ES-I3 (cell line): ENCODE data around the gene RSU1.
A peak's percentile ranks its signal among the peaks of the same experiment; 100 is the strongest.

Source experiments
- H3K36me3 ChIP-seq: 2 replicates; pipeline ENCODE4 v1.6.1; 2013; ENCODE audit warnings: mild to moderate bottlenecking, low read length, control low read depth, moderate library complexity; ENCODE audit not compliant: insufficient read depth
- H3K4me1 ChIP-seq: 2 replicates; pipeline ENCODE4 v1.6.1; 2013; ENCODE audit warnings: mild to moderate bottlenecking, control low read depth, low read length; ENCODE audit not compliant: insufficient read depth
- H3K9ac ChIP-seq: 2 replicates; pipeline ENCODE4 v1.6.1; 2013; ENCODE audit warnings: low read depth, mild to moderate bottlenecking, low read length, moderate library complexity
- H3K9me3 ChIP-seq: 2 replicates; pipeline ENCODE4 v1.6.1; 2013; ENCODE audit warnings: mild to moderate bottlenecking, low read length, moderate library complexity; ENCODE audit not compliant: control insufficient read depth, insufficient read depth

RSU1 gene

DNA sequence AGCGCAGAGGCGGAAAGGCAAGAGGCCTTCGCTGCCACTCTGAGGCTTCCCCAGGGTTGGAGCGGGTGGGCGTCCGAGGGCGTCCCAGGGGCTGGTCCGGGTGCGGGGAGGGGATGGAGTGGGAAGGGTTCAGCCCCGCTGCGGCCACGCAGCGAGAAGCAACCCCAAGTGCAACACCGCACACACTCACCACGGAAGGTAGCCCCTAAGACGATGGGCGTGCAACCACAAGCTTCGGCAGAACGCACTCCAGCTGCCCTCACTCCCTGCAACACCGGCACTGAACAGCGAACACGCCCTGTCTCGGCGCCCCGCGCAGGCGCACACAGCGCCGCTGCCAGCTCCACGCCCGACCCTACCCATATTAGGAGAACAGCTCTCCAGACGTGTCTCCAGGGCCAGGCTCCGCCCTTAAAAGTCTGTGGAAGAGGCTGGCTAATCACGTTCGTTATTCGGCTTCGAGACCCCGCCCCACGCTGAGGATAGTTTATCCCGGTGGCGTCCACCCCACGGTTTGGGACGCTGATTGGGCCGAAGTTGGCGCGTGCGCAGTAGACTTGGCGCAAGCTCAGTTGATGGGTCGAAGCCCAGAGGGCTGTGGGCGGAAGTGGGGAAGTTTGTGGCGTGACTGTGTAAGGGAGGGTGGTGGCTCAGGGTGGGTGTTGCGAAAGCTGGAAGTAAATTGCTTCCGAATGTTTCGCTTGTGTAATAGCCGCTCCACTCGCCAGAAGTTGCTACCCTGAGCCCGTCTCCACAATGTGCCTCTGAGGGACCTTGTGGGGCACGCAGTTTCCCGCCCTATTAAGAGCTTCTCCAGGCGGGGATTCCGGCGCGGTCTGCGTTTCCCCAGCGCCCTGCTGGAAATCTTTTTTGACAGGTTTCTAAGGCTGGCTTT is at the start of gene RSU1:
Gene RSU1 (minus strand): TSS at position 300 of the 895 bp plus-strand sequence. CDS start 343 bp downstream, outside the sequence.
- no peaks in the 10 kb centered on the region for H3K36me3 ChIP-seq
- no peaks in the 10 kb centered on the region for H3K4me1 ChIP-seq
- H3K9ac ChIP-seq, result peak within 1 kb of the TSS; percentile 77
- H3K9me3 ChIP-seq, result 0 out of 2 replicates have a peak, but pooled peaks cover 5% of the 10 kb centered on the region

DNA sequence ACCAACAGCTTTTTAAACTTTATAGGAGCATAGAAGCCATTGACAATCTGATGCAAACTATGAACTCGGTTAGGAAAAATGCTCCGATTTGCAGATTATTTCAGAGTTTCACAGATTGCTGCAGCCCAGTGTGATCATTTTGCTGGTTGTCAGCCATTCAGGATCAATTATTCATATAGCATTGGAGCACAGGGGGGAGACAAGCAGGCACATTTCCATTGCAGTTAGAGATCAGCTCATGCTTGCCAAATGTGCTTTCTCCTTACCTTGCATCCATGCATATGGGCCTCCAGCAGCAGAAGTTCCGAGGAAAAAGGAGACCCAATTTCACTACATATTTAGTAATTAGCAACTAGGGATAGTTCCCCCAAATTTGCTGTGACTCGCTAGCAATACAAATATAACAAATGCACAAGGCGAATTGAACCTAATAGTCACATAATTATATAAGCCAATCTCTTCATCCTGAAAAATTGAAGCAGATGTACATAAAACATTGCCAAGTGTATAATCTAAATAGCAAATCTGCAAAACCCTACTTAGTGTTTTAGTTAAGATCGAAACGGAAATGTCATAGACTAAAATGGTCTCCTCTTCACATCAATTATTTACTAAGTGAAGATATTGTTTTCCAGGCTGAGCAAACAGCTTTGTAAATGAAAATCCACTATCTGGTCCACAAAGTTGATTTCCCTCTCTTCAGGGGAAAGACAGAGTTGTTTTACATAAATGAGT is 49.5 kb upstream of the RSU1 start:
- no peaks in the 10 kb centered on the region; the same call in 1 of the 2 replicates for H3K36me3 ChIP-seq
- no peak overlapping the region for H3K9ac ChIP-seq
- H3K9me3 ChIP-seq, result no peaks in the 10 kb centered on the region
- peaks cover 26% of the 10 kb centered on the region for H3K4me1 ChIP-seq

DNA sequence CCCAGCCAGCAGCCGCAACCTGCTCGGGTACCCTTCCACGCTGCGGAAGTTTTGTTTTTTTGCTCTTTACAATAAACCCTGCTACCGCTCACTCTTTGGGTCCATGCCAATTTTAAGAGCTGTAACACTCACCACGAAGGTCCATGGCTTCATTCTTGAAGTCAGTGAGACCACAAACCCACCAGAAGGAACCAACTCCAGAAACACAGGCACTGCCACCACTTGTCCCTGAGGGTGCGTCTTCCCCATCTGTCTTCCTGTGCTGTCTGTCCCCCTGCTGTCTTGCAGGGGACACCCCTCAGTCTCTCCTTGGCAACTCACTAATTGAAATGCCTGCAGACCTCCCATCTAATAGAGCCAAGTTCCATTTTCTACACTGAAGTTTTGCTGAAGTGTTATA is 48.5 kb upstream of the RSU1 start:
- no peak overlapping the region for H3K9ac ChIP-seq
- H3K4me1 ChIP-seq, result peaks cover 26% of the 10 kb centered on the region
- H3K9me3 ChIP-seq, result no peaks in the 10 kb centered on the region
- H3K36me3 ChIP-seq, result no peaks in the 10 kb centered on the region; the same call in 1 of the 2 replicates

DNA sequence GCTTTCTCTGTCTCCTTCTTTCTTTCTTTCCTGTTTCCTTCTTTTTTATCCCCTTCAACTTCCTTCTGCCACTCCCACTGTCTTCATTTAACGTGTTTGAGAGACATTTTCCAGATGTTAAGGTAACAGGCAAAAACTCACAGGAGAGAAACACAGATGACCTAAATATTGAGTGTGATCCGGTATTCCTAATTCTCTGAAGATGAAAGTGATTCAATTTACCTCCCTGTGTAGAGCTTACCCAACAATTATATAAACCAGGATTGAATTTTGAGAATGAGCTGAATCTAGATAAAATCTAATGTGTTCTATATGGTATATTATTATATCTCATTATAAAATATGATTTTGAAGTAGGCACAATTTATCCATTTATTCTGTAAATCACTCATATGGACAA is 46.5 kb upstream of the RSU1 start:
- Histone ChIP-seq H3K9ac (no peak overlapping the region), H3K9me3 (no peaks in the 10 kb centered on the region), H3K36me3 (no peaks in the 10 kb centered on the region), H3K4me1 (peaks cover 25% of the 10 kb centered on the region)

DNA sequence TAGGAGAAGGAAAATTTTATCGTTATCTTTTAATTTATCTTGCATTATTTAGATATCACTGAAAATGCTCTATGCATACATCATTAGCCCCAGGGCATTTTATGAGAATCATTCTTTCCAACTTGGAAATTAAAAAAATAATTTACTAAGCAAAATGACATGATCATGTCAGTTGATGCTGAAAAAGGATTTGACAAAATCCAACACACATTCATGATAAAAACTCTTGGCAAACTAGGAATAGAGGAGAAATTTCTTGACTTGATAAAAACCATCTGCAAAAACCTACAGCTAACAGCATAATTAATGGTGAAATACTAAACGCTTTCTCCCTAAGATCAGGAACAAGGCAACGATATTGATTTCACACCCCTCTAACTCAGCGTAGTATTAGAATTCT is 40.2 kb upstream of the RSU1 start:
- Histone ChIP-seq H3K9ac (no peak overlapping the region), H3K36me3 (no peaks in the 10 kb centered on the region), H3K9me3 (no peaks in the 10 kb centered on the region), H3K4me1 (peaks cover 22% of the 10 kb centered on the region; the same call in 1 of the 2 replicates)

DNA sequence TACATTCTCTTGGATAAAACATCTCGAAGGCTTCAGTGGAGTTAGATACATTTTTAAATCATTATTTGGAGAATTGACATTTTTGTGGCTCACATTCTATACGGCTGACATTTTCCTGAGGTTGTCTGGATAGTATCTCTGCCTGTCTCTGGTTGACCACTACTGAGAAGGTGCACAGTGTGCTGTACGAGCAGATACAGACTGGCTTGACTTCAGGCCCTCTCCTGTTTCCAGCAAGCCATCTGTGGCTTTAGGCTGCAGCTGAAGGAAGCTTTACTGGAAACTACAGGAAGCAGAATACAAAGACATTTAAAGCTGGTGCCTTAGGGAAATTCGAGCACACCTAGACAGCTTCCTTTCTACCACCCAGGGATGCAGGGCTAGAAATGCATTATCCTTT is 39.3 kb upstream of the RSU1 start:
- Histone ChIP-seq H3K9me3 (no peaks in the 10 kb centered on the region), H3K9ac (no peak overlapping the region), H3K36me3 (no peaks in the 10 kb centered on the region), H3K4me1 (peaks cover 22% of the 10 kb centered on the region; the same call in 1 of the 2 replicates)

DNA sequence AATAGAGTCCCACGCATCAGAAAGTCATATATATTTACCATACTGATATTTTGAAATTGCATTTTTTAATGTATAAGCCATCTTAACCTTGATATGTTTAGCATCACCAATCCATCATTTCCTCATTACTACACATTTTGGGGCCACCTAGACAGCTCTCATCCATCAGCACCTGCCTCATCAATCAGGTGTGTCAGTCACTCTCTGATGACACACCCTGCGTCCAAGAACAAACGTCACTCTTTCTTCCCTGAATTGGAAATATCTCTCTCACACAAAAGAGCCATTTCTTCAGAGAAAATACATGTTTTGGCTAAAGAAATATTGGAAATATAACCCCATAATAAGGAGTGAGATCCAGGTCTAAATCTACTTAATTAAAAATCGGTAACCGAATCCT is 38.9 kb upstream of the RSU1 start:
- no peak overlapping the region for H3K9ac ChIP-seq

DNA sequence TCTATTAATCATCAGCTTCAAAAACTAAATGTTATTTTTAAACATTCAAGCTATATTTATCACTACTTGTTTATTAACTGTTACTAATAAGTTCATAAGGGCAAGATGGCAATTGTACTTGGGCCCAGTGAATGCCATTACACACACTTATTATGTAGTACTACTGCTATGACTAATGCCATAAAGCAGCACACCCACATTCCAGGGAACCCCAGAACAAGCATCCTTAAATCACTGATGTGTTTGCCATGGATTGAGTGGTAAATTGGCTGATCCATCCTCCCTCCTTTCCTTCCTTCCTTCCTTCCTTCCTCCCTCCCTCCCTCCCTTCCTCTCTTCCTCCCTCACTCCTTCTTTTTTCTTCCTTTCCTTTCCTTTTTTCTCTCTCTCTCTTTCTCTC is 37.4 kb upstream of the RSU1 start:
- Histone ChIP-seq H3K9ac (no peak overlapping the region), H3K4me1 (peaks cover 27% of the 10 kb centered on the region; the same call in 1 of the 2 replicates)

More for the DNA sequence above, 38.9 kb upstream of the RSU1 start:
- no peaks in the 10 kb centered on the region for H3K9me3 ChIP-seq
- peaks cover 24% of the 10 kb centered on the region; the same call in 1 of the 2 replicates for H3K4me1 ChIP-seq
- no peaks in the 10 kb centered on the region for H3K36me3 ChIP-seq

DNA sequence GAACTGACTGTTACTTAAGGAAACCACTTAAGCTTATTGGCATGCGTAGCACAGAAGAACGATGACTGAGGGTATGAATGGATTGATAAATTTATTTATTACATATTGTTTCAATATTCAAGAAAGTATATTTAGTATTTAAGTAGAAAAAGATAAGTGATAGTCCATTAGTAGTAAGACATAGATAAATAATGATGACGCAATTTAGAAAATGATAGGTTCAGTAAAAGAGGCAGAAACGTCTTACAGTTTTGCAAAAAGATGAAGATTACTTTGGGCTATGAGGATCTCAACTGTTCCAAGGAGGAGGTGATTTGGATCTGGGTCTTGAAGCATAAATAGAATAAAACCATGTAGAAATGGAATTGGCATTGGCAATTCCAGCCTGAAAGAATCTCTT is 36.6 kb upstream of the RSU1 start:
- peaks cover 27% of the 10 kb centered on the region; the same call in 1 of the 2 replicates for H3K4me1 ChIP-seq

More for the DNA sequence above, 37.4 kb upstream of the RSU1 start:
- Histone ChIP-seq H3K9me3 (no peaks in the 10 kb centered on the region), H3K36me3 (no peaks in the 10 kb centered on the region)

DNA sequence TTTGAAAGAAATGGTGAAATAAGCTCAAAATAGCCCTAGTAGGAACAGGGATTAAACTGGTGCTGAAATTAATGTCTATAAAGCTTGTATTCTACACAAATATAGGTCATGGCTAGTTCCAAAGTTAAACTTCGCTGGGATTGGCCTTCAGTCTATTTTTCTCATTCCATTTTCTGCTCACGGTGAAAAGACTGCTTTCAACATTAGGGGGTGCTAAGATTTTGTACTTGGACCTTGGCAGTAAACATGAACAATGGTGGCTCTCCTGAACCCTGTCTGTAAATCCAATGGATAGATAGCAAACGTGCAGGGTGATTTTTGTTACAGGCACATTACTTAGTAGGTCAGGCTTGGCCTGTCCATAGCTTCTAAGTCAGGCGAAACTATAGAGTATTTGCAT is 36.0 kb upstream of the RSU1 start:
- peaks cover 27% of the 10 kb centered on the region; the same call in 1 of the 2 replicates for H3K4me1 ChIP-seq
- no peak overlapping the region for H3K9ac ChIP-seq
- no peaks in the 10 kb centered on the region for H3K36me3 ChIP-seq
- no peaks in the 10 kb centered on the region for H3K9me3 ChIP-seq

More for the DNA sequence above, 36.6 kb upstream of the RSU1 start:
- H3K9ac ChIP-seq, result no peak overlapping the region
- H3K36me3 ChIP-seq, result no peaks in the 10 kb centered on the region
- H3K9me3 ChIP-seq, result no peaks in the 10 kb centered on the region

DNA sequence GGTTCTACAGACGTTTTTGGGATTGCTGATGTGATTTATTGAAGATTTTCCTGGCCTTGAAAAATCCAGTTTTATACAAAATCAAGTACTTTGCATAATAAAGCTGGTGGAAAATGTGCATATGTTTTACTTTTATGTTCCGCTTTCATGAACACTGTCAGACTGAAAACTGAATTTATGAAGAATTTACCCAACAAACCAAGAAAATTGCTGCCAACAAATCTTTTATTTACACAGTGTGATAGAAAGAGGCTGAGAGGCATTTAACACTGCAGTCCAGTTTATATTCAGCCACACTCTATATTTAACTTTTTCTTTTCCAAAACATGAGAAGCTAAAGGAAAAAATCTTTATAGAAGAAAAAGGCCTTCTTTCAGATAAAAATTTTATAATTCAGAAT is 35.4 kb upstream of the RSU1 start:
- no peaks in the 10 kb centered on the region for H3K9me3 ChIP-seq
- H3K9ac ChIP-seq, result no peak overlapping the region
- no peaks in the 10 kb centered on the region for H3K36me3 ChIP-seq
- peaks cover 27% of the 10 kb centered on the region; the same call in 1 of the 2 replicates for H3K4me1 ChIP-seq

DNA sequence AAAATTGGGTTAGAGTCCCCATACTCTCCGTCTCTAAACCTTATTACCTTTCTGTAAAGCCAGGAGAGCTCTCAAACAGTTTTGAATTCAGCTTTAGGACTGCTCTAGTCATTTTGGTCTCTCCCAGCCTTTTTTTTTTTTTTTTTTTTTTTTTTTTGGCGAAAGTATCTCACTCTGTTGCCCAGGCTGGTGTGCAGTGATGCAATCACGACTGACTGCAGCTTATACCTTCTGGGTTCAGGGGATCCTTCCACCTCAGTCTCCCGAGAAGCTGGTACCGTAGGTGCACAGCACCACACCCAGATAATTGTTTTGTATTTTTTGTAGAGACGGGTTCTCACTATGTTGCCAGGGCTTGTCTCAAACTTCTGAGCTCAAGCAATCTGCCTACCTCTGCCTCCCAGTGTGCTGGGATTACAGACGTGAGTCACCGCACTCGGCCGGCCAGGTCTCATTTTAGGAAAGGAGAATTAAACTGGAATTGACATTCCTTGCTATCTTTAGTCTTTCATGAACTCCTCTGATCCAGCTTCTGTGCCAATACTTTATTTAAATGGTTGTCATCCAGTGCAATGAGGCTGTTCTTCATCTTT is 31.4 kb upstream of the RSU1 start:
- H3K4me1 ChIP-seq, result peaks cover 12% of the 10 kb centered on the region; the same call in 1 of the 2 replicates
- H3K36me3 ChIP-seq, result no peaks in the 10 kb centered on the region
- H3K9ac ChIP-seq, result no peak overlapping the region
- H3K9me3 ChIP-seq, result no peaks in the 10 kb centered on the region

DNA sequence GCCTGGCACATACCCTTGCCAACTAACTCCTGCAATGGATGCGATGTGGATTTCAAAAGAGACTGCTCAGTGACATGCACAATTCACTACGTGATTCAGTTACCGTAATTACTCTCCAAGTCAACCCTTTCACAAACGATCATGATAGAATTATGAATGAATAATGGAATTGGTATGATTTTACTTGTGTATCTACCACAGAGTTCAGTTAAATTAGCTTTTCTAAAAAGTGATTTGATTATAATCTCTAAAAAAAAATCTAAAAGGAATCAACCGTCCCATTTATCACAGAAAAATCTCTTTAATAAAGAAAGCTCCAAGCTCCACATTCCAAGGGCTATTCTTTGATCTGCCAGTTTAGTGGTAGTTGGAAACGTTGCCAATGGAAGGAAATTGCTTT is 30.4 kb upstream of the RSU1 start:
- H3K9me3 ChIP-seq, result no peaks in the 10 kb centered on the region
- H3K36me3 ChIP-seq, result no peaks in the 10 kb centered on the region
- no peak overlapping the region for H3K9ac ChIP-seq
- peaks cover 5% of the 10 kb centered on the region; the same call in 1 of the 2 replicates for H3K4me1 ChIP-seq

DNA sequence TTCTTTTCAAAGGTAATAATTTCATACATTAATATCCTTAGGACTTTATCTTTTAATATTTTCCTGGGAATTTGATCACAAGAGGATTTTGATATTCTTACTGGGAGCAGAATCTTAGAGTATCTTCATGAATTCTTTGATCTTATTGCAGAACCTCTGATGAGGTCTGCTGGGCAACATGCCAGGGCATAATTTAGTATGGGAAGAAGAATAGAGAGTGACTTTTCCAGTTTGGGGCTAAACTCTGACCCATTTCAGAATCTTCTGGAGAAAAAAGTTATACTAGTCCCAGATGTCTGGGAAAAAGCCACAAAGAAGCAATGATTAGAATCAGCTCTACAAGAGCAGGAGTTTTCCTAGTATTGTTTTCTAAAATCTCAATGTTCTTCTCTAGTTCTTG is 28.0 kb upstream of the RSU1 start:
- Histone ChIP-seq H3K9ac (no peak overlapping the region), H3K4me1 (no peaks in the 10 kb centered on the region), H3K9me3 (no peaks in the 10 kb centered on the region), H3K36me3 (no peaks in the 10 kb centered on the region)
